ENCODE data around the gene GATA6.
"Not testable (repeated sequence)": the region's sequence is repeated elsewhere in the genome, so short reads cannot be mapped to it uniquely, and the experiment has no call there.

GATA6 gene

GRCh38 chr18:22203536-22204213, 34.3 kb downstream of the GATA6 start:
- DNase-seq (ENCODE audit: extremely low read depth in 1 of 2, low read depth in 1 of 2), result no peak

DNA sequence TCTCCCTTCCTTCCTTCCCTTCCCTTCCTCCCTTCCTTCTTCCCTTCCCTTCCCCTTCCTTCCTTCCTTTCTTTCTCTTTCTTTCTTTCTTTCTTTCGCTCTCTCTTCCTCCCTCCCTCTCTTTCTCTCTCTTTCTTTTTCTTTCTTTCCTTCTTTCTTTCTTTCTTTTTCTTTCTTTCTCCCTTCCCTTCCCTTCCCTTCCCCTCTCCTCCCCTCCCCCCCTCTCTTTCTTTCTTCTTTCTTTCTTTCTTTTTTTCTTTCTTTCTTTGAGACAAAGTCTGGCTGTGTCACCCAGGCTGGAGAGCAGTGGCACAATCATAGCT, 34.8 kb downstream of the GATA6 start:
- DNase-seq (ENCODE audit: extremely low read depth in 1 of 2, low read depth in 1 of 2), result no peak

- no peak for DNase-seq (ENCODE audit: extremely low read depth in 1 of 2, low read depth in 1 of 2)
Observed at GRCh38 chr18:22204996-22205395, 35.6 kb downstream of the GATA6 start.

- DNase-seq (ENCODE audit: extremely low read depth in 1 of 2, low read depth in 1 of 2), result no peak
Observed at GRCh38 chr18:22207021-22207758, 37.8 kb downstream of the GATA6 start.

DNA sequence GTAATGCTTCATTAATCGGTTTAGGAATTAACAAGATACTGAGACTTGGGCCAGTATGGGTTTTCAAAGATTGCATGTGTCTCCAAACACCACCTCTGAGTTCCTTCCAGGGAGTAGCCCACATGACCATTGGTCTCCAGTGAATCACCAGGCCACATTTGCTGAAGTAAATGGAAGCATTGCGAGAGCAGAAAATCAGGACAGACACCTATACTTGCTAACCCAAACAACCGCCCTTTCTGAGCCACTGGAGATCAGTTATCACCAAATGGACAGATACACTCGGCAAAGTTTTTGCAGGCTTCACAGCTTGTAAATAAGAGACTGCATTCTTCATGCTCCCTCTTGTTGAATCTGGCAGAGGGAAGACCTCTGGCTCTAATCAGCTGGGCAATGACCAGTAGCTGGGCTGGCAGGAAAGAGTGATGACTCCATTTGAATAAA, 40.9 kb downstream of the GATA6 start:
- no peak for DNase-seq (ENCODE audit: extremely low read depth in 1 of 2, low read depth in 1 of 2)

DNA sequence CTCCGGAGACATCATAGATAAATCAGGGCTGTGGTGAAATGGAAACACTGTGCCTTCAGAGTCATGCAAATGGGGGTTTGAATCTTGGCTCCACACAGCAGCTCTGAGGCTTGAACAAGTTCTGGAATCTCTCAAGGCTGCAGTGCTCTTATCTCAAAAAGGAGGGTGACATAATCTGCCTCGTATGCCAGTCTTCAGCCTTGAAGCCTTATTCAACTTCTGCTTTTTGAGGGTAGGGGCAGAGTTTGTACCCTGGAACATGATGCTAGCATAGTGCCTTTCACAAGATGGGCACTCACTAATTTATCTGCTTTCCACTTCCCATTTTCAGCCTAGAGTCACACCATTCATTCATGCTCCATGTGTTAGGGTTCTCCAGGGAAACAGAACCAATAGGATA, 42.3 kb downstream of the GATA6 start:
- no peak for DNase-seq (ENCODE audit: extremely low read depth in 1 of 2, low read depth in 1 of 2)

- no peak for DNase-seq (ENCODE audit: extremely low read depth in 1 of 2, low read depth in 1 of 2)
Observed at GRCh38 chr18:22213333-22213973, 44.1 kb downstream of the GATA6 start.

DNA sequence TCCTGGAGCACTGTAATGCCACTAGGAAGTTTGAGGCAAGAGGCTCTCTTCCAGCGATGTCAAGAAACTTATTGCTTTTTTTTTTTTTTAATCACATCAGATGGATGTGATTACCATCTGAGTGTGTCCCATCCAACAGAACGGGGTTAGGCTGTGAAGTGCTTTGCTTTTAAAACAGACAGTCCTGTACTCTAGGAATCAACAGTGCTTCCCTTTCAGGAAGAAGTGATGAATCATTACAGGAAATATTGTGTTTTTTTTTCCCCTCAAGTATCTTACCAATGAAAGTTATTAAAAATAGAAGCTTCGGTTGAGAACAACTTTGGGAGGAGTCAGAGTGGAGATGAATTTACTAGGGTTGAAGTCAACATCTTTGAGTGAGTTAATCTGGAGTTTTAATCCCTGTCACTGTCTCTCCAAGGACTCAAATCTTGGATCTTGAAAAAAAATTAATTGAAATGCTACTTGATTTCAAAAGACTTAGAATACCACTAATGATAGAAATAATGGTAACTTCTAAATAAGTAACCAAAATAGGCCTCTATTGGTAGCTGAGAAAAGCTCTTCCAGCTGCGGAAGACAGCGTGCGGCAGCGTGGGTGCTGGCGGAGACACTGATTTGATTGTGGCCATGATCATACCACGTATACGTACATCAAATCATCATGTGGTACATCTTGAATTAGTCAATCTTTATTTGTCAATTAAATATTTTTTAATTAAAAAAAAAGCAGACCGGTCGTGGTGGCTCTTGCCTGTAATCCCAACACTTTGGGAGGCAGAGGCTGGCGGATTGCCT, 45.5 kb downstream of the GATA6 start:
- no peak for DNase-seq (ENCODE audit: extremely low read depth in 1 of 2, low read depth in 1 of 2)

- DNase-seq (ENCODE audit: extremely low read depth in 1 of 2, low read depth in 1 of 2), result no peak
Observed at GRCh38 chr18:22218835-22219234, 49.4 kb downstream of the GATA6 start.

- no peak for DNase-seq (ENCODE audit: extremely low read depth in 1 of 2, low read depth in 1 of 2)
Observed at GRCh38 chr18:22219568-22220355, 50.4 kb downstream of the GATA6 start.

- not testable (repeated sequence) for DNase-seq (ENCODE audit: extremely low read depth in 1 of 2, low read depth in 1 of 2)
Observed at GRCh38 chr18:22220585-22220984, 51.2 kb downstream of the GATA6 start.

DNA sequence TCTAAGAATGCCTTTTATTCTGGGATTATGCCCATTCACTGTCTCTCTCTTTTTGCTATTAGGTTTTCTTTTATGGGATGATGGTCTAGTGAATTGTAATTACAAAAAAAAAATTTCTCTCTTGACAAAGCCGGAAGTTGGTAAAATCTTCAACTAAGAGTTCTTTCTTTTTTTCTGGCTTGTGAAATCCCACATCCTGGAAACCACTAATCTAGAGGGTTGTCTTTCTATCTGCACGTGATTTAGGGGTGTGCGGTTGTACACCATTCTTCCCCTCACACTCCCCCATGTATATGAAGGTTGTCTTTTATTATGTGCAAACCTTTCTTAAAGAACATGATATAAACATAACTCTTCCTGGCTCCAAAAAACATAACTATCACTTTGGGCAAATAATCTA, 52.0 kb downstream of the GATA6 start:
- no peak for DNase-seq (ENCODE audit: extremely low read depth in 1 of 2, low read depth in 1 of 2)

- DNase-seq (ENCODE audit: extremely low read depth in 1 of 2, low read depth in 1 of 2), result no peak
Observed at GRCh38 chr18:22223254-22223964, 54.0 kb downstream of the GATA6 start.

GRCh38 chr18:22223965-22224322, 54.6 kb downstream of the GATA6 start:
- DNase-seq (ENCODE audit: extremely low read depth in 1 of 2, low read depth in 1 of 2), result no peak

GRCh38 chr18:22224339-22224738, 55.0 kb downstream of the GATA6 start:
- DNase-seq (ENCODE audit: extremely low read depth in 1 of 2, low read depth in 1 of 2), result no peak

DNA sequence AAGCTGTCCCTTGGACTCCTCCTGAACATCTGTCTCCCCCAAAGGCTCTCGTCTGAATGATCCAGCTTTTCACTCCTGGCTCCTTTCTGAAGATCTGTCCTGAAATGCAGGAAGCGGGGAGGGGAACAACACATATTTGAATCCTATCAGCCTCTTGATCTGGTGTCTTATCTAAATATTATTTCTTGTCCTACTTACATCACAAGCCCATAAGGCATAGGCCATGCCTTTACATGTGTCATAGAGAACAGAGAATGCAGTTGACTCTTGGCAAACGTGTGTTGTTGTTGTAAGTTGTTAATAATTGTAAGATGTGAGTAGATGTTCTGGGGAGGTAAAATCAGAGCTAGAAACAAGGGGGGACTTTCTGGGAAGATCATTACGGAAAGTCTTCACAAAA, 57.4 kb downstream of the GATA6 start:
- no peak for DNase-seq (ENCODE audit: extremely low read depth in 1 of 2, low read depth in 1 of 2)

DNA sequence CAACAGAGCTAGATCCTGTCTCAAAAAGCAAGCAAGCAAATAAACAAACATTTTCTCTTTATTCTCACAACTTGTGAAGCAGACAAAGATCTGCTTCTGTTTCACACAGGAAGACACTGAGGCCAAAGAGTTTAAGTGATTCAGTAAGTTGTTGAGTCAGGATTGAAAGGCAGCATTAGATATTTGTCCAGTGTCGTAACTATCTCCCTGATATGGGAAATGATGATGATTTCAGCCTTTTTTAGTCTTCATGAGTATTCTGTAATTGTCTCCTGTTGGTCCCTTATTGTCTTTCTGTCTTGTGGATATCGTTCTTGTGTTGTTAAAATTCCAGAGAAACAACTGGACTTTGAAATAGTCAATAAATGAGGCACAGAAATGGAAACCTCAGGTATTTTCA, 59.6 kb downstream of the GATA6 start:
- no peak for DNase-seq (ENCODE audit: extremely low read depth in 1 of 2, low read depth in 1 of 2)

DNA sequence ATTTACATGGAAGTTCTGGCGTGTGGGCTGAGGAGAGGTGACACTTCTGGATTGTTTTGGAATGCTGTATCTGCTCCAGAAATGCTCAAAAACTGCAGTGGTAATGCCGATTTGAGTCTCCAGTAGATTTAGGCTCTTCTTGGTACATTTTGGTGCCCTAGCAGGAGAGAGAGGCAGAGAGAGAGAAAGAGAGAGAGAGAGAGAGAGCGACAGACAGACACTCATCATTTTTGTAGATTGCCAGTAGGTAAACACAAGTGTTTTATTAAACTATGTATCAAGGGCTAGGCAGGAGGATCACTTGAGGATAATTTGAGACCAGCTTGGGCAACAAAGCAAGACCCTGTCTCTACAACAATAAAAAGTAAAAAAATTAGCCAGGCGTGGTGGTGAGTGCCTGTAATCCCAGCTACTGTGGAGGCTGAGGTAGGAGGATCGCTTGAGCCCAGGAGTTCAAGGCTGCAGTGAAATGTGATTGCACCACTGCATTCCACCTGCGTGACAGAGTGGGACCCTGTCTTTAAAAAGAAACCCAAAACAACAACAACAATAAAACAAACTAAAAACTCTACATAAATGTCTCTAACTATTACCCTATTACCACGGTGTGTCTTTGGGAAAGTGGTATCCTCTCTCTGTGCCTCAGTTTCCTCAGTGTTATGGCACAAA, 60.2 kb downstream of the GATA6 start:
- no peak for DNase-seq (ENCODE audit: extremely low read depth in 1 of 2, low read depth in 1 of 2)

DNA sequence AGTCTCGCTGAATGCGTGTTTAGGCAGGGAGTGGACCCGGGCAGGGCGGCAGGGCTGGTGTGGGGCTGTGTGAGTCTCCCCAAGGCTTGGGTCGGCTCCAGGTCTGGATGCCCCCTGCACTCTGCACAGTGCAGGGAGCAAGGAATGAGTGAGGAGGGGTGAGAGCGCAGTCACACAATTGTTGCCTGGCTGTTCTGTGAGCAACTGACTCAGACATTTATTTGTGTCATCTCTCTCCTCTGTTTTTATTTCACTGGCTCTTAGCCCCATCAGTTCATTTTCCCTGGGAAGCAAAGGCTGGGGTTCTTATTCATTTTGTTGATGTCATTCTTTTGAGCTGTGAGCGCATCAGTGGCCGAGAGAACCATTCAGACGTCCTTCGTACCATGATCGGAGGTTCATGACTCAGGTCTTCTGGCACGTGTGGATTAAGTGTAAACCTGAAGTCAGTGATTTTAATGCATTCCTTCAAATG, 61.1 kb downstream of the GATA6 start:
- no peak for DNase-seq (ENCODE audit: extremely low read depth in 1 of 2, low read depth in 1 of 2)
